Transverse colon (tissue), 4 donors: ENCODE data around the gene PPP1CA.

Experiments
- EP300 ChIP-seq: sonication (generic); formaldehyde crosslinking; IDR thresholded peaks from one replicate; pipeline ENCODE4 v1.6.1; 2017; ENCODE audit warnings: antibody characterized with exemption, low read depth
- POLR2A ChIP-seq: fragments of 450-650 bp; IDR thresholded peaks from one replicate; pipeline ENCODE4 v1.6.1; 2016; ENCODE audit warnings: antibody characterized with exemption, mild to moderate bottlenecking, moderate library complexity
- POLR2AphosphoS5 ChIP-seq, 3 donors: sonication (generic); formaldehyde crosslinking; IDR thresholded peaks; one replicate each; pipeline ENCODE4 v1.6.1; 2016; ENCODE audit warnings: antibody characterized with exemption in 3 of 3
- TF ChIP-seq, protein P1 (sequence below), 5 experiments: fragments of 200-600 bp in 3 of 5; fragments of 450-650 bp in 2 of 5; sonication (generic) in 3 of 5; IDR thresholded peaks; 1 replicate in 2 of 5; 2 replicates in 3 of 5; pipeline ENCODE4 v1.5.1; 2016 to 2017; ENCODE audit warnings: antibody characterized with exemption in 5 of 5, inconsistent platforms in 3 of 5, mild to moderate bottlenecking in 2 of 5, moderate library complexity in 1 of 5

DNA sequence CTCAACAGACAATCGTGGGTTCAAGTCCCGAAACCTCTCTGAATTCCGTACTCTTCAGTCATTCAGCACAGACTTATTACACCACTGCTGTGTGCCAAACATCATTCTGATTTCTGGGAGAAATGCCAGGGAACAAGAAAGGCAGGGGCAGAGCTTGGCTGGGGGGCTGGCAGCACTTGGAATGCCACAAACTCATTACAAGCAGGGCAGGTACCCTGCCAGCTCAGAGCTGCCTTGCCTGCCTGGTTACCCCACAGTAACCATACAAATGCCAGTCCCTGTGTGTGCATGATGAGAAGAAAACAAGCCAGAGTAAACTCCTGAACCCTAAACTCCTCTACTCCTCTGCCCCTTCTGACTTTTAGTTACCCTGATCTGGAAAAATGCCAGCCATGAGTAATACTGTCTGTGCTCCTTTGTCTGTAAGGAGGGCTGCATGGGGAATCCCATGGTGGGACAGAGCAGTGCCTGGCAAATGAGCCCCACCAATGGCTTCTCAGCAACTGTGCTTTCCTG is 16.7 kb downstream of the PPP1CA start:
- TF ChIP-seq POLR2A (no peak), POLR2AphosphoS5 (IDR thresholded peaks at IDR 0.05) (no peak), EP300 (no peak)
- TF ChIP-seq, protein P1, sequence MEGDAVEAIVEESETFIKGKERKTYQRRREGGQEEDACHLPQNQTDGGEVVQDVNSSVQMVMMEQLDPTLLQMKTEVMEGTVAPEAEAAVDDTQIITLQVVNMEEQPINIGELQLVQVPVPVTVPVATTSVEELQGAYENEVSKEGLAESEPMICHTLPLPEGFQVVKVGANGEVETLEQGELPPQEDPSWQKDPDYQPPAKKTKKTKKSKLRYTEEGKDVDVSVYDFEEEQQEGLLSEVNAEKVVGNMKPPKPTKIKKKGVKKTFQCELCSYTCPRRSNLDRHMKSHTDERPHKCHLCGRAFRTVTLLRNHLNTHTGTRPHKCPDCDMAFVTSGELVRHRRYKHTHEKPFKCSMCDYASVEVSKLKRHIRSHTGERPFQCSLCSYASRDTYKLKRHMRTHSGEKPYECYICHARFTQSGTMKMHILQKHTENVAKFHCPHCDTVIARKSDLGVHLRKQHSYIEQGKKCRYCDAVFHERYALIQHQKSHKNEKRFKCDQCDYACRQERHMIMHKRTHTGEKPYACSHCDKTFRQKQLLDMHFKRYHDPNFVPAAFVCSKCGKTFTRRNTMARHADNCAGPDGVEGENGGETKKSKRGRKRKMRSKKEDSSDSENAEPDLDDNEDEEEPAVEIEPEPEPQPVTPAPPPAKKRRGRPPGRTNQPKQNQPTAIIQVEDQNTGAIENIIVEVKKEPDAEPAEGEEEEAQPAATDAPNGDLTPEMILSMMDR (IDR thresholded peaks at IDR 0.05) = no peak
